Central memory CD8-positive, alpha-beta T cell (primary cell): ENCODE data around the gene ADD3.
"Not testable (repeated sequence)": the region's sequence is repeated elsewhere in the genome, so short reads cannot be mapped to it uniquely, and the experiment has no call there.

Source experiments
- ATAC-seq: fragments of 150-1000 bp; cut with Tn5 transposase; replicated peaks from 2 replicates; pipeline ENCODE4 v1.10.0; 2022; ENCODE audit warnings: mild to moderate bottlenecking, moderate FRiP score, moderate number of reproducible peaks; ENCODE audit not compliant: poor library complexity, severe bottlenecking; ENCODE audit errors: extremely low read depth
- DNase-seq, 2 donors: peaks; one replicate each; pipeline ENCODE4 v3.0.0; 2021; ENCODE audit warnings: low spot score in 2 of 2
- H3K27ac Mint-ChIP-seq: one replicate; pipeline ENCODE4 v1.8.0; 2022; ENCODE audit warnings: low read depth, mild to moderate bottlenecking, moderate library complexity, mixed read lengths
- H3K27me3 Mint-ChIP-seq: one replicate; pipeline ENCODE4 v1.8.0; 2022; ENCODE audit warnings: mixed read lengths
- H3K36me3 Mint-ChIP-seq: one replicate; pipeline ENCODE4 v1.8.0; 2022; ENCODE audit warnings: mild to moderate bottlenecking, moderate library complexity, mixed read lengths; ENCODE audit not compliant: insufficient read depth
- H3K4me1 Mint-ChIP-seq: one replicate; pipeline ENCODE4 v1.8.0; 2022; ENCODE audit warnings: mixed read lengths
- H3K4me3 Mint-ChIP-seq: one replicate; pipeline ENCODE4 v1.8.0; 2022; ENCODE audit warnings: mild to moderate bottlenecking, moderate library complexity, mixed read lengths
- H3K9me3 Mint-ChIP-seq: one replicate; pipeline ENCODE4 v1.8.0; 2022; ENCODE audit warnings: mixed read lengths

ADD3 gene

GRCh38 chr10:109981650-109982049 is 26.1 kb upstream of the ADD3 start:
- no peak overlapping the region for H3K4me3 Mint-ChIP-seq
- H3K27ac Mint-ChIP-seq, result no peak overlapping the region
- no peak for DNase-seq
- peaks cover 19% of the 10 kb centered on the region for H3K27me3 Mint-ChIP-seq
- ATAC-seq, result no peak
- no peaks in the 10 kb centered on the region for H3K9me3 Mint-ChIP-seq
- H3K36me3 Mint-ChIP-seq, result peaks cover 2% of the 10 kb centered on the region
- H3K4me1 Mint-ChIP-seq, result peaks cover 5% of the 10 kb centered on the region

DNA sequence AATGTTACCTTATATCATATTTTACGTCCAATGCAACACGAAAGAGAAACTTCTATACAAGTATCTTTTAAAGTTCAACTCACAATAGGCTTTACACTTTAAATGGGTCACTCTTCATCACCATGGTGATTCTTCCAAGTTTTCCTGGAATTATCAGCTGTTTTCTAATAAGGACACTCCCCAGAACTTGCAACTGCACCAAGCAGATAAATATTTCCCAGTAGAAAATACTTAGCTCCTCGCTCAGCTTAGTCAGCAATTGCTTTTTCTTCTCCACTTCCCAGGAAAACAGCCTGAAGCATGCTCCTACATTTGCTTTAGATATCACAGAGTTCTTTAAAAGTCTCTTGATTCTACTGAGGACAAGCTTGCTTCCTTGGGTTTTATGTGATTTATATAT is 25.7 kb upstream of the ADD3 start:
- no peak for DNase-seq
- no peak overlapping the region for H3K27ac Mint-ChIP-seq

DNA sequence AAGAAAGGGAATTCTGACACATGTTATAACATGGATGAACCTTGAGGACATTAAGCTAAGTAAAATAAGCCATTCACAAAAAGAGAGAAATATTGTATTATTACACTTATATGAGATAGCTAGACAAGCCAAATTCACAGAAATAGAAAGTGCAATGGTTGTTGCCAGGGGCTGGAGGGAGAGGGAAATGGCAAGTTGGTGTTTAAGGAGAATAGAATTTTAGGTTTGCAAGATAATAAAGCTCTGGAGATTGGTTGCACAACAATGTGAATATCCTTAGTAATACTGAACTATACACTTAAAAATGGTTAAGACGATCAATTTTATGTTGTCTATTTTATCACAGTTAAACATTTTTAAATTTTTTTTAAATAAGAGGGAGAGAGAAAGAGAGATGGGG is 25.0 kb upstream of the ADD3 start:
- DNase-seq, result no peak
- Mint-ChIP-seq H3K9me3 (no peaks in the 10 kb centered on the region), H3K4me3 (no peak overlapping the region), H3K36me3 (peaks cover 2% of the 10 kb centered on the region), H3K27me3 (peaks cover 19% of the 10 kb centered on the region), H3K4me1 (peaks cover 5% of the 10 kb centered on the region), H3K27ac (no peak overlapping the region)
- no peak for ATAC-seq

More for the DNA sequence above, 25.7 kb upstream of the ADD3 start:
- Mint-ChIP-seq H3K4me3 (no peak overlapping the region), H3K36me3 (peaks cover 2% of the 10 kb centered on the region), H3K27me3 (peaks cover 19% of the 10 kb centered on the region), H3K4me1 (peaks cover 5% of the 10 kb centered on the region), H3K9me3 (no peaks in the 10 kb centered on the region)
- no peak for ATAC-seq

GRCh38 chr10:109984013-109984412 is 23.8 kb upstream of the ADD3 start:
- Mint-ChIP-seq H3K4me1 (no peaks in the 10 kb centered on the region), H3K27ac (no peak overlapping the region), H3K4me3 (no peak overlapping the region), H3K27me3 (peaks cover 19% of the 10 kb centered on the region), H3K36me3 (peaks cover 2% of the 10 kb centered on the region), H3K9me3 (no peaks in the 10 kb centered on the region)
- DNase-seq (no peak), ATAC-seq (no peak)

DNA sequence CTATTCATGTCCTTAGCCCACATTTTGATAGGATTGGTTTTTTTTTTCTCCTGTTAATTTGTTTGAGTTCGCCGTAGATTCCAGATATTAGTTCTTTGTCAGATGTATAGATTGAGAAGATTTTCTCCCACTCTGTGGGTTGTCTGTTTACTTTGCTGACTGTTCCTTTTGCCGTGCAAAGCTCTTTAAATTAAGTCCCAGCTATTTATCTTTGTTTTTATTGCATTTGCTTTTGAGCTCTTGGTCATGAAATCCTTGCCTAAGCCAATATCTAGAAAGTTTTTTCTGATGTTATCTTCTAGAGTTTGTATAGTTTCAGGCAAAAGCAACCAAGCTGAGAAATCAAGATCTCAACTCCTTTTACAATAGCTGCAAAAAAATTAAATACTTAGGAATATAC is 22.0 kb upstream of the ADD3 start:
- H3K4me3 Mint-ChIP-seq, H3K36me3 Mint-ChIP-seq, H3K9me3 Mint-ChIP-seq, H3K4me1 Mint-ChIP-seq, DNase-seq, H3K27ac Mint-ChIP-seq, ATAC-seq: not testable (repeated sequence)
- H3K27me3 Mint-ChIP-seq, result peaks cover 19% of the 10 kb centered on the region

- peaks cover 19% of the 10 kb centered on the region for H3K27me3 Mint-ChIP-seq
- no peak overlapping the region for H3K27ac Mint-ChIP-seq
- no peaks in the 10 kb centered on the region for H3K36me3 Mint-ChIP-seq
- no peaks in the 10 kb centered on the region for H3K4me1 Mint-ChIP-seq
- no peak for ATAC-seq
- H3K4me3 Mint-ChIP-seq, result no peak overlapping the region
- DNase-seq, result no peak
- no peaks in the 10 kb centered on the region for H3K9me3 Mint-ChIP-seq
Measured at GRCh38 chr10:109987452-109988211, 20.2 kb upstream of the ADD3 start.

GRCh38 chr10:109988212-109988596 is 19.6 kb upstream of the ADD3 start:
- Mint-ChIP-seq H3K36me3 (no peaks in the 10 kb centered on the region), H3K27ac (no peak overlapping the region), H3K4me1 (no peaks in the 10 kb centered on the region), H3K27me3 (peaks cover 19% of the 10 kb centered on the region), H3K4me3 (no peak overlapping the region), H3K9me3 (no peaks in the 10 kb centered on the region)
- no peak for ATAC-seq
- no peak for DNase-seq

DNA sequence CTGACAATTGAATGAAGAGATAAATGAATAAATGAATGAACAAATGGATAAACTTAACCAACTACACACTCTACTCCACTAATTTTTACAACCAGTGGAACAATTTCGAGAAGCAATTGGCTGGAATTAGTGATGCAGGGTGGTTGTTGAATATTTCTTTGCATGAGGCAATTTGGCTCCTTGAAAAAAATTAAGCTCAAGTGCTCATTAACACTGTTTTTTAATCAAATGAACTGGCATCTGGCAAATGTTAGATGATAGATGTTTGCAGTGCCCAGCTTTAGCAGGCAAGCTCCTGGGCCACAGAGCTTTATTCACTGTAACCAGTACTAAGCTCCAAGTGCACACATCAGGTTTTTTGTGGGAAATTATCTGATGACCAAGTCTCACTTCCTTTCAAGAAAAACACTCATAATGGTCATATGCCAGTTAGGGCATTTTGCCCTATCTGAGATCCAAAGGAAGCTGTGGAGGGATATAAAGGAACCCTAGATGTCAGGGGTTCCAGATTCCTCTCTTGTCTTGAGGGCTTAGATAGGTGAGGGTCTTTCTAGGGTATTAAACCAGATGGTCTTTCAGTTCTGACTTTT is 16.4 kb upstream of the ADD3 start:
- DNase-seq, result no peak
- Mint-ChIP-seq H3K27ac (no peak overlapping the region), H3K27me3 (no peaks in the 10 kb centered on the region), H3K36me3 (no peaks in the 10 kb centered on the region), H3K4me1 (peaks cover 4% of the 10 kb centered on the region), H3K9me3 (no peaks in the 10 kb centered on the region), H3K4me3 (no peak overlapping the region)
- ATAC-seq, result no peak

DNA sequence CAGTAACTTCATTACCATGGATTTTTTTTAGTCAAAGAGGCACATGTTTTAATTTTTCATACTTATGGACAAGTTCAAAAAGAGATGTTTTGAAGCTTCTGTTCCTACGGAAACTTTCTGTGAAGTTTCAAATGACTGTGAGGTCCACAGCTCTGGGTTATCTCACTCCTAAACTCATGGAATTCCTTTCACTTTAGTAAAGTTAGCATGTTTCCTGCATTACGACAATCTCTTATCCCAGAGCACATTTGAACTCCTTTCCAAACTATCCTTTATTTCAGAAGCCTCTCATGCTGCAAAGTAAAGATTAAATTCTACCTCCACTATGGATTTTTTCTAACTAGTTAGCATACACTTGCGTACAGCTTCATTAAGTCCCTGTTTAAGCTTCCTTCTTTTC is 15.3 kb upstream of the ADD3 start:
- ATAC-seq (no peak), DNase-seq (no peak)
- Mint-ChIP-seq H3K36me3 (no peaks in the 10 kb centered on the region), H3K9me3 (no peaks in the 10 kb centered on the region), H3K4me1 (peaks cover 5% of the 10 kb centered on the region), H3K27me3 (no peaks in the 10 kb centered on the region), H3K27ac (no peak overlapping the region), H3K4me3 (no peak overlapping the region)

DNA sequence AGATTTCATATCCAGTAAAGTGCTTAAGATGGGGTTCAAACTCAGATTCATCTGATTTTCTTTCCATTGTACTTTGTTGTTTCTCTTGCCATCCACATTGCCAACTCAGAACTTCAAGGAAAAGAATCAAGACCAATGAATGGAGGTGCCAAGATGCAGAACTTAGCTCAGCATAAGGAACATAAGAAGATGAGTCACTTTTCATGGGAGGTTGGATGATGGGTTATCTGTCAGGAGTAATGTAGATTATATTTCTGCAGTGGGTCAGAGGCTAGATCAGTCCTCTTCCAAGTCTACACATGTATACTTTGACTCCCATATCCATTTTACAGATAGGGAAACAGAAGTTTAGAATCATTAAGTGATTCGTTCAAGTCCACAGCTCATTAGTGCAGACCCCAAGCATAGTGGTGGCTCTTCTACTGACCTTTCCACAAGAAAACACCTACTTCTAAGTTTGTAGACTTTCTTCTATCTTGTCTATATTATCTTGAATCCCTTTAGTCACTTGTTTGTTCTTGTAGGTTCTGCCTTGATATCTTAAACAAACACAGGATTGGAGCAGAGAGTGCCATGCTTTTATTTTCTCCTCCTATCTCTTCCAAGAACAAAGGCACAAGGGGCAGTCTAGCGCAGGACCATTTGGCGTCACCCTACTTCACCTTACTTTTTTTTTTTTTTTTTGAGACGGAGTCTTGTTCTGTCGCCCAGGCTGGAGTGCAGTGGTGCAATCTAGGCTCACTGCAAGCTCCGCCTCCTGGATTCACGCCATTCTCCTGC is 14.0 kb upstream of the ADD3 start:
- Mint-ChIP-seq H3K4me3 (no peak overlapping the region), H3K36me3 (peaks cover 2% of the 10 kb centered on the region), H3K27ac (no peak overlapping the region), H3K9me3 (no peaks in the 10 kb centered on the region), H3K4me1 (peaks cover 5% of the 10 kb centered on the region), H3K27me3 (no peaks in the 10 kb centered on the region)
- ATAC-seq (no peak), DNase-seq (no peak)

GRCh38 chr10:109994711-109995577 is 12.8 kb upstream of the ADD3 start:
- Mint-ChIP-seq H3K27ac (no peak overlapping the region), H3K4me1 (peaks cover 5% of the 10 kb centered on the region), H3K36me3 (peaks cover 2% of the 10 kb centered on the region), H3K9me3 (no peaks in the 10 kb centered on the region), H3K4me3 (no peak overlapping the region), H3K27me3 (no peaks in the 10 kb centered on the region)
- no peak for ATAC-seq
- no peak for DNase-seq

GRCh38 chr10:109995595-109995994 is 12.2 kb upstream of the ADD3 start:
- Mint-ChIP-seq H3K27me3 (no peaks in the 10 kb centered on the region), H3K36me3 (peaks cover 2% of the 10 kb centered on the region), H3K9me3 (no peaks in the 10 kb centered on the region), H3K27ac (no peak overlapping the region), H3K4me3 (no peak overlapping the region), H3K4me1 (peaks cover 5% of the 10 kb centered on the region)
- ATAC-seq, result no peak
- no peak for DNase-seq
